Mesodermal cell (in vitro differentiated cells): ENCODE measurements around the gene HSPA5. TPM values are rescaled to one million over a fixed set of nuclear protein-coding genes. Genes with fewer than 3 reads are reported as not detected.
A peak's percentile ranks its signal among the peaks of the same experiment; 100 is the strongest.
"Not testable (repeated sequence)": the region's sequence is repeated elsewhere in the genome, so short reads cannot be mapped to it uniquely, and the experiment has no call there.

Experiments used
- H3K27ac ChIP-seq: 2 replicates; pipeline ENCODE4 v1.7.0; 2013; ENCODE audit warnings: mild to moderate bottlenecking, low read depth, low read length, moderate library complexity; ENCODE audit not compliant: severe bottlenecking
- H3K36me3 ChIP-seq: 2 replicates; pipeline ENCODE4 v1.7.1; 2013; ENCODE audit warnings: mild to moderate bottlenecking, low read length, moderate library complexity; ENCODE audit not compliant: control insufficient read depth, insufficient read depth
- H3K4me1 ChIP-seq: one replicate; pipeline ENCODE4 v1.7.1; 2013; ENCODE audit warnings: mild to moderate bottlenecking, low read length; ENCODE audit not compliant: insufficient read depth, control insufficient read depth, poor library complexity, severe bottlenecking
- H3K4me3 ChIP-seq: 2 replicates; pipeline ENCODE4 v1.7.0; 2013; ENCODE audit warnings: low read length, control low read depth, mild to moderate bottlenecking; ENCODE audit not compliant: insufficient read depth, poor library complexity, severe bottlenecking; ENCODE audit errors: extremely low read depth
- H3K9me3 ChIP-seq: 2 replicates; pipeline ENCODE4 v1.7.1; 2013; ENCODE audit warnings: mild to moderate bottlenecking, low read length, moderate library complexity; ENCODE audit not compliant: control insufficient read depth
- WGBS, 2 experiments: methylation state at CpG; one replicate each; pipeline ENCODE4 v1.1.5; 2013; ENCODE audit warnings: missing lambda C conversion rate in 2 of 2; ENCODE audit not compliant: insufficient coverage in 2 of 2; 5-methylcytosine and 5-hydroxymethylcytosine counted together
- polyA plus RNA-seq, 2 experiments: library from polyadenylated mRNA; stranded (reverse); fragments of 50-300 nt; gene quantifications; one replicate each; pipeline ENCODE4 v1.2.3, GENCODE V29; 2013

HSPA5 gene
- 621 TPM for polyA plus RNA-seq (2013, experiment 1 of 2)
- polyA plus RNA-seq (2013, experiment 2 of 2), result 591 TPM

DNA sequence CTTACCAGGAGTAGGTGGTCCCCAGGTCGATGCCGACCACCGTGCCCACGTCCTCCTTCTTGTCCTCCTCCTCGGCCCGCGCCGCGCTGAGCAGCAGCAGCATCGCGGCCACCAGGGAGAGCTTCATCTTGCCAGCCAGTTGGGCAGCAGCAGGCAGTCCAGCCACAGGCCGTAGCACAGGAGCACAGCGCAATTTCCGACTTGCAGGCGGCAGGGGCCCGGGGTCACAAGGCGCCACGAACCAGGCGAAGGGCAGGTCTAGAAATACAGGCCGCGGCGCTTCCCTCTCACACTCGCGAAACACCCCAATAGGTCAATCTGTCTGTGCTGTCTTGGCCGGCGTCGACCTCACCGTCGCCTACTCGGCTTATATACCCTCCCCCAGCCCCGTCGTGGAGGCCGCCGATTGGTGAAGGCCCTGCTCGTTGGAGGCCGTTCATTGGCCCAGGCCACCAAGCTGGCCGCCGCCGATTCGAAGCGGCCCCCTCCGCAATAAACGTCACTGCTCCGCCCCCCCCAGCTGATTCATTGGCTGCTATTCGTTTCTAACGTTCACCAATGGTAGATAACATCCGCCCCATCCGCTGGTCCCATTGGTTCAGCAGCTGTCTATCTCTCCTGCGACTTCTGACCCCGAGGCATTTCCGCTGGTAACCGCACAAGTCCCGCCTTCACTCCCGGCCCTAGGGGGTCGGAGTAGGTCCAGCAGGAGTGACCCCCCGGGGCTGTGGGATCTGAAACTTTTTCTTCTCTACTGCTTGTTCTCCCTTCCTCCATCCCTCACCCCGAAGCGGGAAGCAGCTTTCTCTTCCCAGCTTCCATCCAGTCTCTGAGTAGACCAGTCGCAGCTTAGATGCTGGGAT, at the start of gene HSPA5:
TSS of gene HSPA5 (minus strand) at position 344 of the 863 bp plus-strand sequence. CDS start at position 127, 217 bp downstream.
- peak within 1 kb of the TSS; percentile 94 for H3K4me3 ChIP-seq
- WGBS, 2 experiments, result 0% methylated on average over 37 to 59 of the region's 59 CpGs

DNA sequence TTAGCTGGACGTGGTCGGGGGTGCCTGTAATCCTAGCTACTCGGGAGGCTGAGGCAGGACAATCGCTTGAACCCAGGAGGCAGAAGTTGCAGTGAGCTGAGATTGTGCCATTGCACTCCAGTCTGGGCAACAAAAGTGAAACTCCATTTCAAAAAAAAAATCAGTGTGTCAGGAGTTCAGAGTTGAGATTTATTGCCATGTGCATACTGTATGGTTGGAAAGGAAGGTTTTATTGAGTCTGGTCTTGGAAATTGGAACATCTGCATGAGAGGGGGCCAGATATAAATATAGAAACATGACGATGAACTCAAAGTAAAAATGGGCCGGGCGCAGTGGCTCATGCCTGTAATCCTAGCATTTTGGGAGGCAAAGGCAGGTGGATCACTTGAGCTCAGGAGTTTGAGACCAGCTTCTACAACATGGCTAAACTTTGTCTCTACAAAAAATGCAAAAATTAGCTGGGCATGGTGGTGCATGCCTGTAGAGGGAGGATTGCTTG, 45.8 kb upstream of the HSPA5 start:
- not testable (repeated sequence) for H3K4me1 ChIP-seq, H3K4me3 ChIP-seq, H3K27ac ChIP-seq, H3K9me3 ChIP-seq
- WGBS, 2 experiments, result 94% methylated on average over 7 of the region's 7 CpGs
- peaks cover 18% of the 10 kb centered on the region for H3K36me3 ChIP-seq

More for the DNA sequence above, at the start of gene HSPA5:
- Histone ChIP-seq H3K9me3 (no peaks in the 10 kb centered on the region), H3K4me1 (peaks cover 23% of the 10 kb centered on the region), H3K27ac (peak within 1 kb of the TSS; percentile 98), H3K36me3 (peaks cover 45% of the 10 kb centered on the region)

DNA sequence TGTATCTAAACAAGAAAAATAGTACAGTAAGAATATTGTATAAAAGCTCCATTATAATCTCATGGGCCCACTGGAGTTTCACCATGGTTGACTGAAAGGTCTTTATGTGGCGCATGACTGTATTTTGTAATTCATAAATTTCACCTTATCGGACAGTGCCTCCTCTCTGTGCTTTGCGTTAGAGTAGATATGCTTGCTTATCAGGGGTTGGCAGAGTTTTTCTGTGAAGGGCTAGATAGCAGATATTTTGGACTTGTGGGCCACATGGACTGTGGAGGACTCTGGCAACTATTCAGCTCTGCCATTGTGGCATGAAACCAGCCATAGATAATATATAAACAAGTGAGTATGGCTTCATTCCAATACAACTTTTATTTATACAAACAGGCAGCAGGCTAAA, 43.7 kb upstream of the HSPA5 start:
- Histone ChIP-seq H3K9me3 (no peaks in the 10 kb centered on the region), H3K27ac (no peak overlapping the region), H3K4me1 (no peaks in the 10 kb centered on the region), H3K36me3 (peaks cover 18% of the 10 kb centered on the region), H3K4me3 (no peak overlapping the region)
- 100% methylated on average over 3 of the region's 3 CpGs; no CpG with 5 or more reads in 1 of the 2 experiments for WGBS, 2 experiments

DNA sequence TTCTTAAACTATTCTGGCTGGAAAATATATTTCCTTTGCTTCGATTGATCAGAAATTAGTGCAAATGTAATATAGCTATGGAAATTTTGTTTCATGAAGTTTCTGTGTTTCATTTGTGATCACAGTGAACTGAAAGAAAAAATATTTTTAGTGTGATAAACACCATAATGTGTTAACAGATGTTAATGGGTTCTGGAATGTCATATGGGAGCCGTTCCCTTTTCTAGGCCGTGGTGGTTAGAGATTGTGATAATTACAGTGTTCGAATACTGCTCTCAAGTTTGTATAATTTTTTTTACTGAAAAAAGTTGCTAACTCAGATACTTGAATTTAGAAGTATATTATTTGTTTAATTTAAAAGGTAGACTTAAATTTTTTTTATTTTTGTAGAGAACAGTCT, 39.8 kb upstream of the HSPA5 start:
- Histone ChIP-seq H3K36me3 (peaks cover 19% of the 10 kb centered on the region), H3K9me3 (no peaks in the 10 kb centered on the region), H3K27ac (no peak overlapping the region), H3K4me3 (no peak overlapping the region), H3K4me1 (no peaks in the 10 kb centered on the region)
- WGBS, 2 experiments, result 93 to 100% methylated on average over 2 to 3 of the region's 4 CpGs

DNA sequence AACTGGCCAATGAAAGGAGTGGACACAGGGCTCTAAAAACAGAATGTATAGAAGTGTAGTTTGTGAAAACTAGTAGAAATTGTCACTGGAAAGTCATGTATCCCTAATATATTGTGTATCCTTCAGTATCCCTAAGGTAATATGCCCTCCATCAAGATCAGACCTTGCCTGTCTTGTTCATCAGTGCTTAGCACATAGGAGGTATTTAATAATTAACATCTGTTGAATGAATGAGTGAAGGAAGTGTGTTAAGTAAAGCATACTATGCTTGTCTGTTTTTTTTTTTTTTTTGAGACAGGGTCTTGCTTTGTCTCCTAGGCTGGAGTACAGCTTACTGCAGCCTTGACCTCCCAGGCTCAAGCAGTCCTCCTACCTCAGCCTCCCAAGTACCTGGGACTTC, 36.3 kb upstream of the HSPA5 start:
- Histone ChIP-seq H3K27ac (no peak overlapping the region), H3K4me3 (no peak overlapping the region), H3K9me3 (no peaks in the 10 kb centered on the region), H3K36me3 (peaks cover 11% of the 10 kb centered on the region), H3K4me1 (no peaks in the 10 kb centered on the region)

DNA sequence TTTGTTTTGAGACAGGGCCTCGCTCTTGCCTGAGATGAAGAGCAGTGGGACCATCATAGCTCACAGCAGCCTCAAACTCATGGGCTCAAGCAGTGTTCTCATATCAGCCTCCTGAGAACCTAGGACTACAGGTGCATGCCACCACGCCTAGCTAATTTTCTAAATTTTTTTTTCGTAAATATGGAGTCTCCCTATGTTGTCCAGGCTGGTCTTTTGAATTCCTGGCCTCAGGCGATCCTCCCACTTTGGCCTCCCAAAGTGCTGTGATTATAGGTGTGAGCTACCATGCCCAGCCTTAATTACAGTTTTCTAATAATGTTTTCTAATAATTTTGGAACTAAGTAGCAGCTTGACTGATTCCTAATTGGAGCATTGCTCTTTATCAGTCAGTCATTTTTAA, 35.6 kb upstream of the HSPA5 start:
- H3K36me3 ChIP-seq, result peaks cover 15% of the 10 kb centered on the region
- H3K27ac ChIP-seq, result no peak overlapping the region
- H3K4me1 ChIP-seq, result no peaks in the 10 kb centered on the region
- 88 to 96% methylated on average over 2 to 3 of the region's 4 CpGs for WGBS, 2 experiments
- H3K4me3 ChIP-seq, result no peak overlapping the region
- H3K9me3 ChIP-seq, result no peaks in the 10 kb centered on the region

DNA sequence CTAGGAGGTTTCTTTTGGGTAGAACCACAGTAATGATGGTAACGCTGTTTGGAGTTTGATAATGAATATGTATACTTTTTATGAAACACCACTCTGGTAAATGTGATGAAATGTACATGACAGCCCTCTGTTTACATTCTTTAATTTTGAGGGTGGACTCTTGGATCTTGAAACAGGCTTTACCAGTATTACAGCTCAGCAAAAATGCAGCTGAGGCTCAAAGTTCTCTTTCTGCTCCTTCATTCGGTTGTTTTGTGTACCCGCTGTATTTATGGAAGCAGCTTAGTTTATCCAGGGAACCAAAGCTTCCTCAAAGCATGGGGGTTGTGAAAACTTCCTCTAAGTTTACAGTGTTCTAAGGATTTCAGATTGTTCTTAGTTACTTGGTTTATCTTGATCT, 31.6 kb upstream of the HSPA5 start:
- Histone ChIP-seq H3K36me3 (peaks cover 26% of the 10 kb centered on the region), H3K27ac (no peak overlapping the region), H3K4me3 (no peak overlapping the region), H3K4me1 (no peaks in the 10 kb centered on the region), H3K9me3 (no peaks in the 10 kb centered on the region)
- WGBS, 2 experiments, result 100% methylated on average over 1 of the region's 3 CpGs; no CpG with 5 or more reads in 1 of the 2 experiments

DNA sequence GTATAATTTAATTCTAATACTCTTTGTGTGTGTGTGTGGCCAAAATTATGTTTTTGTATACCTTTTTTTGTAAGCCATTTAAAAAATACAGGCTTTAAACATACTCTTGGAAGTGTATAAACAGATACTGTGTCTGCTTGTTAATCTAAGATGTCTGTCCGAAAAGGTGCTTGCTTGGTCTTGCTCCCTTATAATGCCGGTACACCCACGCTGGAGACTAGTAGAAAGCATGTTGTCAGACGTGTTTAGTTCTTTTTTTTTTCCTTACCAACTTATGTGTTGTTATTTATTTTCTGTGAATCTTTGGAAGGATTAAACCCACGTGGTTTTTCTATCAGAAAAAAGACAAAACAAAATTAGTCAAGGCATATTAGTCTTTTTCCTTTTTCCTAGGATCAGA, 29.9 kb upstream of the HSPA5 start:
- H3K36me3 ChIP-seq, result peaks cover 33% of the 10 kb centered on the region
- no peaks in the 10 kb centered on the region for H3K4me1 ChIP-seq
- no peak overlapping the region for H3K27ac ChIP-seq
- no peaks in the 10 kb centered on the region for H3K9me3 ChIP-seq
- no peak overlapping the region for H3K4me3 ChIP-seq
- 100% methylated on average over 1 of the region's 5 CpGs; no CpG with 5 or more reads in 1 of the 2 experiments for WGBS, 2 experiments

DNA sequence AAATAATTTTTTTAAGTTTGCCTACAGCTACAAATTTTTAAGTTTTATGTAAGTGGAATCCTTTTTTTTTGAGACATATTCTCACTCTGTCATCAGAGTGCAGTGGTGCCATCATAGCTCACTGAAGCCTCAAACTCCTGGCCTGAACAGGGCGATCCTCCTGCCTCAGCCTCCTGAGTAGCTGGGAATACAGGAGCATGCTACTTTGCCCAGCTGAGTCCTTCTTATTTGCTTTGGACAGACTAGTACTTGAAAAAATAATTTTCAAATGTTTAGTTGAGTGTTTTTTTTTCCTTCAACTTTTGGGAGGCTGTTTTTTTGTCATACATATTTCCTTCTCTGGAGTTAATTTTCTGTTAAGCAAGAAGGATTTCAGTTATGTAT, 27.9 kb upstream of the HSPA5 start:
- H3K4me3 ChIP-seq, result no peak overlapping the region
- no peaks in the 10 kb centered on the region for H3K9me3 ChIP-seq
- H3K36me3 ChIP-seq, result peaks cover 50% of the 10 kb centered on the region
- H3K4me1 ChIP-seq, result no peaks in the 10 kb centered on the region
- no peak overlapping the region for H3K27ac ChIP-seq
- 100% methylated on average over 1 of the region's 1 CpG; no CpG with 5 or more reads in 1 of the 2 experiments for WGBS, 2 experiments

DNA sequence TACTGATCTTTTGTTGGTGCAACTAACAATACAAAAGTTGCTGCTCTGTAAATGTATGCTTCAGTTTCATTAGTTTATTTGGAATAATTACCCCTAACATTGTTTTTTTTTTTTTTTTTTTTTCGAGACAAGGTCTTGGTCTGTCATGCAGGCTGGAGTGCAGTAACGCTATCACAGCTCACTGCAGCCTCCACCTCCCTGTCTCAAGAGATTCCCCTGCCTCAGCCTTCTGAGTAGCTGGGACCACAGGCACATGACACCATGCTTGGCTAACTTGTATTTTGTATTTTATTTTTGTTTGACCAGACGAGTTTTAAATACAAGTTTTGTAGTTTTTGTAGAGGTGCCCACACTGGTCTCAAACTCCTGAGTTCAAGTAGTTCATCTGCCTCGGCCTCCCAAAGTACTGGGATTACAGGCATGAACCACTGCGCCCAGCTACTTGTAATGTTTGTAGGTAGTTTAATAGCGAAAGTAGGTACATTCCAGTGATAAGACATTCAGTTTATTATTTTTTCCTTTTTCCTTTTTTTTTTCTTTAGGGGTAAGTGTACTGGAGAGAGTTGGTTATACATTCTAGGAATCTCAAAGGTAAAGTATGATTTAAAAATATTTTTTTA, 27.4 kb upstream of the HSPA5 start:
- 100% methylated on average over 2 to 3 of the region's 6 CpGs for WGBS, 2 experiments
- H3K4me3 ChIP-seq, result no peak overlapping the region

DNA sequence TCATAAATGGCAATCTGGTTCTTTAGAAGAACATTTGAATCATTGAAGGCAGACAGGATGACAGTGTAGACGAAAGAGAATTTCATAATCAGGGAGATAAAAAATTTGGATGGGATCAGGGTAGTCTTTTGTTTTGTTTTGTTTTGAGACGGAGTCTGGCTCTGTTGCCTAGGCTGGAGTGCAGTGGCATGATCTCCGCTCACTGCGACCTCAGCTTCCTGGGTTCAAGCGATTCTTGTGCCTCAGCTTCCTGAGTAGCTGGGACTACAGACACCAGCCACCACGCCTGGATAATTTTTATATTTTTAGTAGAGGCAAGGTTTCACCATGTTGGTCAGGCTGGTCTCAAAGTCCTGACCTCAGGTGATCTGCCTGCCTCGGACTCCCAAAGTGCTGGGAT, 22.9 kb upstream of the HSPA5 start:
- not testable (repeated sequence) for H3K9me3 ChIP-seq, H3K4me3 ChIP-seq, H3K27ac ChIP-seq, H3K4me1 ChIP-seq
- H3K36me3 ChIP-seq, result peaks cover 41% of the 10 kb centered on the region
- 93 to 98% methylated on average over 7 of the region's 7 CpGs for WGBS, 2 experiments

More for the DNA sequence above, 27.4 kb upstream of the HSPA5 start:
- H3K36me3 ChIP-seq, result peaks cover 53% of the 10 kb centered on the region
- no peaks in the 10 kb centered on the region for H3K4me1 ChIP-seq
- H3K9me3 ChIP-seq, result no peaks in the 10 kb centered on the region
- H3K27ac ChIP-seq, result no peak overlapping the region
